Measurements from ENCODE around the gene FOXK1.
"Not testable (repeated sequence)": the region's sequence is repeated elsewhere in the genome, so short reads cannot be mapped to it uniquely, and the experiment has no call there.

The FOXK1 gene

DNA sequence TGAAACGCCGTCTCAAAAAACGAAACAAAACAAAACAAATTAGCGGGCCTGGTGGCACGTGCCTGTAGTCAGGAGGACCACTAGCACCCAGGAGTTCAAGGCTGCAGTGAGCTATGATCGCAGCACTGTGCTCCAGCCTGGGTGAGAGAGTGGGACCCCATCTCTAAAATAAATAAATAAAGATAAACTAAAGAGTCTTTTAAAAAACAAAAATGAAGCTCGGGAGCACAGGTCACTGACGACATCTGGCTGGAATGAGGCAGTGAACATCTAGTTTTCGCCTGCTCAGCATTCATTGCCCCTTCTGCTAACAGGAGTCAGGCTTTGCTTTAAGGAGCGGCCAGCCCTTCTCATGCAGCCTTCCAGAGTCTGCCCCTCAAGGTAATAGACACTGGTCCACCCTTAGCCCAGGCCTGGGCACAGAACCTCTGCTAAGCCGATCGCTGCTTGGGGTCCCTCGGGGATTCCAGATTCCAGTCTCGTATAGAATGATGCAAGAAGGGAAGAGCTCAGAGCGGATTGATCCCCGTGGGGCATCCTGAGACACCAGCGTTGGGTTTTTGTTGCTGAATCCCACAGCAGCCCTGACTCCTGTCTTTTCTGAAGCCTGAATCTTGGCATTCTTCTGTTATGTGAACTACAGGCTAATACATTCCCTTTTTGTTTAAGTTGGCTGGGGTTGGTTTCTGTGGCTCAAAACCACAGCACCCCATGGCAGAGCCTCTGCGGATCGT, 14.2 kb upstream of the FOXK1 start:
- no peak for FAIRE-seq

DNA sequence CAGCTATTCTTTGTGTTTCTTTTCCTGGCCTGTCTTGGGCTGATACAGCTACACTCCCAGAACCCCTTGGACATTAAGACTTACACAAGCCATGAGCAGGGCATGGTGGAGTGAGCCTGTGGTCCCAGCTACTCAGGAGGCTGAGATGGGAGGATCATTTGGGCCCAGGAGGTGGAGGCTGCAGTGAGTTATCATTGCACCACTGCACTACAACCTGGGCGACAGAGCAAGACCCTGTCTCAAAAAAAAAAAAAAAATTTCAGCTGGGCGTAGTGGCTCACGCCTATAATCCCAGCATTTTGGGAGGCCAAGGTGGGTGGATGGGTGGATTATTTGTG, 13.6 kb upstream of the FOXK1 start:
- no peak for FAIRE-seq

DNA sequence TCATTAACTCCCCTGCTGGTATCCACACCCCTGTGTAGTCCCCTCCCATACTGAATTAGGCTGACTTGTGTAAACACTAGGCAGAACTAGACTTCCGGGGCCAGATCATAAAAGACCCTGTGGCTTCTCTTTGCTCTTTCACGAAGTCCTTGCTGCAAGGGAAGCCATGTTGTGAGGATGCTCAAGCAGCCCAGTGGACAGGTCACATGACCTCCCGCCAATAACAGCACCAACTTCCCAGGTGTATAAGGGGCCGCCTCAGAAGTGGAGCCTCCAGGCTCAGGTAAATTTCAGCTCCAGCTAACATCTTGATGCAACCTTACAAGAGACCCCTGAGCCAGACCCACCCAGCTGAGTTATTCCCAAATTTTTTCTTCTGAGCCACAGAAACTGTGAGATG, 11.3 kb upstream of the FOXK1 start:
- FAIRE-seq: no peak

DNA sequence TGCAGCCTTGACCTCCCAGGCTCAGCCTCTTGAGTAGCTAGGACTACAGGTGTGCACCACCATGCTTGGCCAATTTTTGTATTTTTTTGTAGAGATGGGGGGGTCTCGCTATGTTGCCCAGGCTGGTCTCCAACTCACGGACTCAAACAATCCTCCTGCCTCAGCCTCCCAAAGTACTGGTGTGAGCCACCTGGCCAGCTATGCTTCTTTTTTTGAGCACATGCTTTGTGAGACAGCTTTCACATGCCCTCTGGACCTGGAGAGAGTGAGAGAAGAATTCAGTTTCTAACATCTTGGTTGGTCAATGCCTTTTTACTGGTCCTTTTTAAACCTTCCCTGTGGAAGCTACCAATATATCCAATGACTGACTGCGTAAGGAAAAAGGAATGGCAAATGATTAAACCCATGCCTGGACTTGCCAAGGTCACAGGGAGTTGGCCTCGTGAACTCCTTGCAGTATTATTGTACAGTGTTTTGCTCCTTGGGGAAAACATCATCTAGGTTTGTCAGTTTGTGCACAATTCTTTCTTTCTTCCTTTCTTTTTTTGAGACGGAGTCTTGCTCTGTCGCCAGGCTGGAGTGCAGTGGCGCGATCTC, 6.2 kb upstream of the FOXK1 start:
- FAIRE-seq: no peak

DNA sequence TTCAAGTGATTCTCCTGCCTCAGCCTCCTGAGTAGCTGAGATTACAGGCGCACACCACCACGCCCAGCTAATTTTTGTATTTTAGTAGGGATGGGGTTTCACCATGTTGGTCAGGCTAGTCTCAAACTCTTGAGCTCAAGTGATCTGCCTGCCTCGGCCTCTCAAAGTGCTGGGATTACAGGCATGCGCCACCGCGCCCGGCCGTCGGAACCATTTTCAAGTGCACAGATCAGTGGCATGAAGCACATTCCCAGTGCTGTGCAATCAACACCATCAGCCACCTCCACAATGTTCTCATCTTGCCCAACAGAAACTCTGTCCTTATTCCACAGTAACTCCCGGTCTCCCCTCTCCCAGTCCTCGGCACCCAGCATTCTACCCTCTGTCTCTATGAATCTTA, 4.6 kb upstream of the FOXK1 start:
- FAIRE-seq: not testable (repeated sequence)

DNA sequence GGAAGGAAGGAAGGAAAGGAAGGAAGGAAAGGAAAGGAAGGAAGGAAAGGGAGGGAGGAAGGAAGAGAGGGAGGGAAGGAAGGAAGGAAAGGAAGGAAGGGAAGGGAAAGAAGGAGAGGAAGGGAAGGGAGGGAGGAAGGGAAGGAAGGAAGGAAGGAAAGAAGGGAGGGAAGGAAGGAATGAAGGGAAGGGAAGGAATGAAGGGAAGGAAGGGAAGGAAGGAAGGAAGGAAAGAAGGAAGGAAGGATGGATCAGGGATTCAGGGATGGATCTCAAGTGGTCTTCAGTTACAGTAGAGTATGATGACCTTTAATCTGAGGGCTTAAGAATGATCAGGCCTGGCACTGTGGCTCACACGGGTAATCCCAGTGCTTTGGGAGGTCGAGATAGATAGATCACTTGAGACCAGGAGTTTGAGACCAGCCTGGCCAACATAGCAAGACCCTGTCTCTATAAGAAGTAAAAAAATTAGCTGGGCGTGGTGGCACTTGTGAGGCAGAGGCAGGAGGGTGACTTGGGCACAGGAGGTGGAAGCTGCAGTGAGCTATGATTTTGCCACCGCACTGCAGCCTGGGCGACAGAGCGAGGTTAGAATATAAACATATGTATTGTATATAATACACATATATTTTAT, 760 bp upstream of the FOXK1 start:
- no peak for FAIRE-seq

DNA sequence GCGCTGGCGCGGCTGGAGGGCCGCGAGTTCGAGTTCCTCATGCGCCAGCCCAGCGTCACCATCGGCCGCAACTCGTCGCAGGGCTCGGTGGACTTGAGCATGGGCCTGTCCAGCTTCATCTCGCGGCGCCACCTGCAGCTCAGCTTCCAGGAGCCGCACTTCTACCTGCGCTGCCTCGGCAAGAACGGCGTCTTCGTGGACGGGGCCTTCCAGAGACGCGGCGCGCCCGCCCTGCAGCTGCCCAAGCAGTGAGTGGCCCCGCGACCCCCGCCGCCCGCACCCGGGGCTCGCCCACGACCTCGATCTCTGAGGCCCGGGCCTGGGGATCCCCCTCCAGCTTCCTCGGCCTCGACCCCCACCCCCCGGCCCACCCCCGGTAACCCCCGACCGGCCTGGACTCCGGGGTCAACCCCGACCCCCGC, 537 bp downstream of the FOXK1 start:
- no peak for FAIRE-seq

DNA sequence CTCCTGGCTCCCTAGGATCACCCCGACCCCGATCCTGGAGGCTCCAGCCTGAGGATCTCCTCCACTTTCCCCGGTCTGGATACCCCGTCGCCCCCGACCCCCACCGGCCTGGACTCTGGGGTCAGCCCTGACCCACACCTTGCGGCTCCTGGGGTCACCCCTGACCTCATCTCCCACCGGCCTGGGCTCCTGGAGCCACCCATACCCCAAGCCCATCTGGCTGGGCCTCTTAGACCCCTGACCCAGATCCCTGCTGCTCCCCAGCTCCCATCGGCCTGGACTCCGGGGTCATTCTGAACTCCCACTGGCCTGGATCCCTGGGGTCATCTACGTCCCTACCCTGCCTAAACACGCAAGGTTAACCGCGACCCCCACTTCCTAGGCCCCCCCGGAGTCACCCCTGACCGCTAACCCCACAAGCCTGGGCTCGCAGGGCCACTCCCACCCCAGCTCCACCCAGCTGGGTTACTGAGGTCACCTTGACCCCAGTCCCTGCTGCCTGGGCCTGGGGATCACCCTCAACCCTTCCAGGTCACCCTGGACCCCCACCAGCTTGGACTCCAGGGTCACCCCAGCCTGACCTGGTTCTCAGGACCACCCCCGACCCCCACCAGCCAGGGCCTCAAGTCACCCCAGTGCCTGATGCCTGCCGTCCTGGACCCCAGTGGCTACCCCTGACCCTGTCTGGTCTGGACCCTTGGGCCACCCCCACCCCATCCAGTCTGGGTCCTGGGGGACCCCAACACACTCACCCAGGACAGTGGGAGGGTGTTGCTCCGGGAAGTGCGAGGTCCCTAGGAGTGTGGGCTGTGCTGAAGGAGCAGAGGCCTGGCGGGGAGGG, 1.2 kb downstream of the FOXK1 start:
- FAIRE-seq: no peak

DNA sequence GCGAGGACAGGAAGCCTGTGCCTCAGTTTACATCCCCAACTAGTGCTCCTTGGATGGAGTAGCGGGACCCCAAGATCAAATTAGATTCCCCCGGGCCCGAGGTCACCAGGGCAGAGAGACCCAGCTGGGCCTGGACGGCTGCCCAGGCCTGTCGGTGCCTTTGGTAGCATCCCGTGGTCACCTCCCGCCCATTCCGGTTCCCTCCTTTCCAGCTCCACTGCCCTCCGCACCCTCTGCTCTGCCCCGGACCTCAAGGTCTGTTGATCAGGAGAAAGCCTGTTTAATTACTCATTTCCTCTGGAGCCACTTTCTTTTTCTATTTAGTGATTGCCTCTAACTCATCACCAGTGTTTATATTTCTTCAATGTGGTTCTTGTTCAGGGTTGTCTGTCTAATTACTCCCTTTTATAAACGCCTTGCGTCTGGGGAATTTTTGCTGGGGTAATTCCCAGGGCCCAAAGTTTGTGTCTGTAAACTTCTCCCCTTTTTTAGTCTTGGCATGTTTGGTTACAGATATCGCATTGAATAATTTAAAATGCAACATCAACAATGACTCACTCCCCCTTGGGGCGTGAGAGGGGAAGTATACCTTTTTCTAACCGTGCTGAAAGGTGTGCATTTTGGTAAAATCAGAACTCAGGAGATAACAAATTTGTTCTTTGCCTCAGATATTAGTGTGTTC, 1.9 kb downstream of the FOXK1 start:
- FAIRE-seq: no peak

DNA sequence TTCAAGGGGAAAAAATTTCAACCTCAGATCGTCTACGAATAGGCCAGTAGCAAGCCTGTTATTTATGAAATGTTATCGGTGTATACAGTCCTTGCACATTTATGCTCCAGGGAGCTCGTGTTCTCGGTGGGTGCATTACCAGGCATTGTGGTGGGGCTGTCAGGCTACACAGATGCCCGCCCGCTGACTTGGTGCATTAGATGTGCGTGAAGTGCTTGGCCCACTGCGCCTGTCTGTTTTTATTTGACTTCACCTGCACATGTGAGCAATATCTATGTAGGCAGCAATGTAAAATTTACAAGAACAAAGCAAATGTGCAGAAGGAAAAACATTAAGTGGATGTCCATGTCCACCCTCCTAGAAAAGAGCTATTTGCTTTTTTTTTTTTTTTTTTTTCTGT, 2.8 kb downstream of the FOXK1 start:
- no peak for FAIRE-seq

DNA sequence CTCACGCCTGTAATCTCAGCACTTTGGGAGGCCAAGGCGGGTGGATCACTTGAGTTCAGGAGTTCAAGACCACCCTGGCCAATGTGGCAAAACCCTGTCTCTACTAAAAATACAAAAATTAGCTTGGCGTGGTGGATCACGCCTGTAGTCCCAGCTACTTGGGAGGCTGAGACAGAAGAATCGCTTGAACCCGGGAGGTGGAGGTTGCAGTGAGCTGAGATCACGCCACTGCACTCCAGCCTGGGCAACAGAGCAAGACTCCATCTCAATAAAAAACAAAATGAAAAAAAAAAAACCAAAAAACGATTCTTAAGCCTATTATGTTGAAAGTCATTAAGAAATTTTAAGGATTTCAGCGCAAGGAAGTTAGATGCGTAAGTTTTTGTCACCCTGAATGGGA, 3.6 kb downstream of the FOXK1 start:
- not testable (repeated sequence) for FAIRE-seq

DNA sequence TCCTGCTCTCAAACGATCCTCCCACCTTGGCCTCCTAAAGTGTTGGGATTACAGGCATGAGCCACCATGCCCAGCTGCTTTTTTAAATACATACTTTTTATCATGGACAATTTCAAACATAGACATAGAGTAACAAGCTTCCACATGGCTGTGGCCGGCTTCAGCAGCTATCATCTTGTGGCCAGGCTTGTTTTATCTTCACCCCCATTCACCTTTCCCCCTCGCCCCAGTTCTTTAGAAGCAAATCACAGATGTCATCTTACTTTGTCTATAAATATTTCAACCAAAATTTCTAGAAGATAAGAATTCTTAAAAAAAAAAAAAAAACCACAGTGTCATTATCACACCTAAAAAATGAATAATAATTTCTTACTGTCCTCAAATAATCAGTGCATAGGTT, 5.9 kb downstream of the FOXK1 start:
- FAIRE-seq: no peak

DNA sequence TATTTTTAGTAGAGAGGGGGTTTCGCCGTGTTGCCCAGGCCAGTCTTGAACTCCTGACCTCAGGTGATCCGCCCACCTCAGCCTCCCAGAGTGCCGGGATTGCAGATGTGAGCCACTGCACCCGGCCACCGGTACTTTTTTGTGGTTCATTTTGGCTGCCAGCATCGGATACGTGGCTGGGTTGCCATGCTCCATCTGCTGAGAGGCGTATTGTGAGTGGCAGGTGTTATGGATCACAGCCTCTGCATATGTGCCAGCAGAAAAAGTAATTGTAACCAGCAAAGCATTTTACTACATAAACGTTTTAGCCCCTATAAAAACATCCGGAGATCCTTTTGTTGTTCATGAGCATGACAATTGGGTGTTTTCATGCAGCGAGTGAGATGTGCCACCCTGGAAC, 7.1 kb downstream of the FOXK1 start:
- FAIRE-seq: no peak

DNA sequence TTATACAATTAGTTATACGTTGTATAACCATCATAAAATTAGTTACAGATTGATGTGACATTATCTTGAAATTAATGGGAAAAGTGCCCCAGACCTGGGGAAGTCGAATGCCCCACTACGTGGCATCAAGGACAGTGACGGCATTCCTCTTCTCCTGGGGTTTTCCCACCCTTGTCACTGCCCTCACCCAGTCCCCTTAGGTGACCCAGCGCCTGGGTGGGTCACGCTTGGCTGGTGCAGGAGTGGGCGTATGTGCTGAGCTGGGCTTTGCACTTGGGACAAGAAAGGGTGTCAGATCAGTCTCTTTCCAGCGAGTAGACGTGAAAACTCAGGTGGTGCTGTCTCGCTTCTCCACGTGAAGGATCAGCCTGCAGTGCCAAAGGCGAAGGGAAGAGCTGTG, 7.6 kb downstream of the FOXK1 start:
- FAIRE-seq: no peak

DNA sequence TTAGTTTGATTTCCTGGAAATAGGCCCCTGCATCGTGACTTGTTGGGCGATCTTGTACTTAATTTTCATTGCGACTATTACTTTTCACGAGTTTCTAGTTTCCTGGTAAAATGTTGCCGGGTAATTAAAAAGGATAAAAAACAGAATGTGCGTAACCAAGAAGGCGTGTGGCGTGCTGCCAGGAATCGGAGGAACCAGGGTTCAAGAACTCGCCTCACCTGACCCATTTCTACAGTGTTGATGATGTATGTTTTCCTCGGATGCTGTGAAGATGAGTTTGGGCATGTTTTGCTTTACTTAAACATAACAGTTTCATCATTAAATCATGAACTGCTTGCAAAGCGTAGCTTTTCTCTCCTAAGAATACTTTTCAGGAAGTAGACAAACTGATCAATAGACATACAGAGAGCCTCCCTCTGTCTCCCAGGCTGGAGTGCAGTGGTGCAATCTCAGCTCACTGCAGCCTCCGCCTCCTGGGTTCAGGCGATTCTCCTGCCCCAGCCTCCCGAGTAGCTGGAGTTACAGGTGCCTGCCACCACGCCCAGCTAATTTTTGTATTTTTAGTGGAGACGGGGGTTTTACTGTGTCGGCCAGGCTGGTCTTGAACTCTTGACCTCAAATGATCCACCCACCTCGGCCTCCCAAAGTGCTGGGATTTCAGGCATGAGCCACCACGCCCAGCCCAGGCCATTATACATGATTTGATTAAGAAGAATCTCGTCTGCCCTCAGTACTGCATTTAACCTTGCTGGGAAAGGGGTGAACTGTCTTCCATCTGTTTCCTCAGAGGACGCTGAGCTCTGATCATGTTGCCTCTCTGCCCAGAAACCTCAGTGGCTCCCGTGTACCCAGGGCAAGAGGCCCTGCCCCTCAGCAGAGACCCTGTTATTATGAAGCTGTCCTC, 9.1 kb downstream of the FOXK1 start:
- no peak for FAIRE-seq

DNA sequence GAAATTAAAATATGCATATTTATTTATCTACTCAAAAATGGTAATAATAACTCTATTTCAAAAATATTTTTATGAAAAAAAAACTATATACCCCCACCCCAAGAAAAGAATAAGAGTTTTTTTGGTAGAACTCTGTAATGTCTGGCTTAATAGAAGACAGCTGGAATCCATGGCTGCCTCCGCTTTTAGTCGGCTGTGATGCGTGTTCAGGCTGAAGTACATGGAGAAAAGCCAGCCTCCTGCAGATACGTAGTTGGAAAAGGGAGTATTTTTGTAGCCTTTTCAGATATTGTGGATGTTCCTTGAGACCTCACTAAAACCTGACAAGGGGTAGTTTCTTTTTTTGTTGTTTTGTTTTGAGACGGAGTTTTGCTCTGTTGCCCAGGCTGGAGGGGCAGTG, 10.0 kb downstream of the FOXK1 start:
- FAIRE-seq: no peak

DNA sequence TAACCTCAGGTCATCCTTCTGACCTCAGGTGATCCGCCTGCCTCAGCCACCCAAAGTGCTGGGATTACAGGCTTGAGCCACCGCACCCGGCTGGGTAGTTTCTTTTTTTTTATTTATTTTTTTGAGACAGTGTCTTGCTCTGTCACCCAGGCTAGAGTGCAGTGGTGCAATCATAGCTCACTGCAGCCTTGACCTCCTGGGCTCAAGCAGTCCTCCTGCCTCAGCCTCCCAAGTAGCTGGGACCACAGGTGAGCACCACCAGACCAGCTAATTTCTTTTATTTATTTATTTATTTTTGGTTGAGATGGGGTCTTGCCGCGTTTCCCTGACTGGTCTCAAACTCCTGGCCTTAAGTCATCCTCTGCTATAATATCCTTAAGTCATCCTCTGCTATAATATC, 10.5 kb downstream of the FOXK1 start:
- not testable (repeated sequence) for FAIRE-seq

DNA sequence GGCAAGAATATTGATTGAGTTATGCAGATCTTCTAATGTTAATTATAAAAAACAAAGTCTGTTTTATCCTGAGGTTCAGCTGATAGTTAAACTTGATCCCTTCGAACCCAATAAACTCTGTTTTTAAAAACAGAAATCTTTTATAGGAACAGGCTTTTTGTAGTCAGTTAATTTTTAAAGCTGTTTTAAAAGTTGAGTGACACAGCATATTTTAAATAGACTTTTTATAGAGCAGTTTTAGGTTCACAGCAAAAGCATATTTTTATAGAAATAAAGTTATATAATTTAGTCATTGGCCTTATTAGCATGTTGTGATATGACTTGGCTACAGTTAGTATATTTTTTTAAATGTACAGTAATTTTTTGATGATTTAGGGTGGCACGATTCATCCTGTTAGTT, 11.1 kb downstream of the FOXK1 start:
- FAIRE-seq: no peak

DNA sequence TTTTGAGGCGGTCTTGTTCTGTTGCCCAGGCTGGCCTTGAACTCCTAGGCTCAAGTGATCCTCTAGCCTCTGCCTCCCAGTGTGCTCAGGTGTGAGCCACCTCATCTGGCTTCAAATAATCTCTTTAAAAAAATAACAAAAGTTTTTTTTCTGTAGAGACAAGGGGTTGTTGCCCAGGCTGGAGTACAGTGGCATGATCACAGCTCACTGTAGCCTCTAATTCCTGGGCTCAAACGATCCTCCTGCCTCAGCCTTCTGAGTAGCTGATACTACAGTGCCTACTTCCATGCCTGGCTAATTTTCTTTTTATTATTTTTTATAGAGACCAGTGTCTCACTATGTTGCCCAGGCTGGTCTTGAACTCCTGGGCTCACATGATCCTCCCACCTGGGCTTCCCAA, 11.7 kb downstream of the FOXK1 start:
- FAIRE-seq: no peak

DNA sequence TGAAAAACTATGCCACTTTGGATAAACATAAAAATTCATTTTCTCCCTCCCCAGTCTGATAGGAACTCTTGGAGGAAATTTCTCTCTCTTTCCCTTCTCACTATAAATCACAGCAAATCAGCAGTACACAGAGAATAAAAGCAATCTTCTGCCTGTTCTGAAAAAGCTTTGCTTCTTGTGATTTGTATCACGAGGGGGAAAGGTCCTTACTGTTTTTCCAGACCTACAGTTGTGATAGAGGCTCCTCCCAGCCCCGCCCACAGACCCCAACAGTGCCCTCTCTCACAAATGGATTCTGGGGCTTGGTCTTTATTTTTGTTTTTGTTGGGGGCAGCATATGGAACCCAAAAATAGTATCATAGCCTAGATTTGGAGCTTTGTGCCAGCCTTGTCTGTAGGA, 12.2 kb downstream of the FOXK1 start:
- no peak for FAIRE-seq

DNA sequence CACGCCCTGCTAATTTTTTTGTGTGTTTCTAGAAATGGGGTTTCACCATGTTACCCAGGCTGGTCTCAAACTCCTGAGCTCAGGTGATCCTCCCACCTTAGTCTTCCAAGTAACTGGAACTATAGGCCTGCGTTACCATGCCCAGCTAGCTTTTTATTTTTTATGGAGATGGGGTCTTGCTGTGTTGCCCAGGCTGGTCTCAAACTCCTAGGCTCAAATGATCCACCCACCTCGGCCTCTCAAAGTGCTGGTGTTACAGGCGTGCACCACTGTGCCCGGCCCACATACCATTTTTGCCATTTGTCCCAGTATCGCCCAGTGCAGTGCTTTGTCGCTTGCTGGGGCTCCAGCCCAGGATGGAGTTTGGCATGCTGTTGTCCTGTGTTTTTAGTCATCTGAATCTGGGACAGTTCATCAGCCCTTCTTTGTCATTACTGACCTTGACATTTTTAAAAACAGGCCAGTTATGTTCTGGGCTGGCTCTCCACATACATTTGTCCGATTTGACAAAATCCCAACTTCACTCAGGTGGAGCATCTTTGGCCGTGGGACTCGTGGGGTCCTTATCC, 16.7 kb downstream of the FOXK1 start:
- no peak for FAIRE-seq

DNA sequence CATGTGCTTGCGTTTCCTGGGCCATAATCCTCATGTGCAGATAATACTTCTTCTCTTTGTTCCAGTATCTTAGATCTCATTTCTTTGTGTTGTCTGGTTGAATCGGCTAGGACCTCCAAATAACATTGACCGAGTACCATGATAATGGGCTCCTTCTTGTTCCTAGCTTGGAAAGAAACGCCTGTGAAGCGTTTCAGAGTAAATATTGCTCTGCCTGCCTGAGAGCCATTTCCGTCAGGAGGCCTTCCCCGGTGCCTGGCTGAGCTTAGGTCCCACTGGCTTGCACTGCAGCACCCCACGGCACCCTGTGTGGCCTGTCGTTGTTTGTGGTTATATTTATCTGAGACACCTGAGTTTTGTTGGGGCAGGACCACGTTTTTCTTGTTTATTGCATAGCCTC, 17.7 kb downstream of the FOXK1 start:
- FAIRE-seq: no peak
